ENCODE data around the gene GASK1B. TPM values are rescaled to one million over a fixed set of nuclear protein-coding genes. Genes with fewer than 3 reads are reported as not detected.

Gene GASK1B
- total RNA-seq, 5 donors from 2014 or later (not counting 1 experiment from before 2014, with no cell fraction given): 0.30 to 0.57 (median 0.41) TPM; not detected in 2

- ATAC-seq (replicated peaks in 1 of 4) (no peak), DNase-seq (no peak)
- no peaks in the 10 kb centered on the region for H3K4me1 ChIP-seq (ENCODE audit: control insufficient read depth in 1 of 2, extremely low read depth in 1 of 2, insufficient read depth in 2 of 2, low read length in 2 of 2)
- H3K27ac ChIP-seq (ENCODE audit: low read length): no peak overlapping the region
- no peaks in the 10 kb centered on the region for H3K36me3 Mint-ChIP-seq
- H3K27me3 Mint-ChIP-seq: peaks cover 9 to 17% of the 10 kb centered on the region in 2 donors
- ChIA-PET CTCF (no interaction called here), POLR2A (no interaction called here)
- no peaks in the 10 kb centered on the region for H3K9me3 Mint-ChIP-seq
- H3K4me3 Mint-ChIP-seq: no peak overlapping the region
- H3K27me3 ChIP-seq (replicated peaks in 1 of 2; ENCODE audit: control insufficient read depth in 2 of 2, extremely low read depth in 1 of 2, insufficient read depth in 2 of 2, low read length in 1 of 2): peaks cover 0 to 6% of the 10 kb centered on the region in 2 experiments
- no peak overlapping the region for H3K4me3 ChIP-seq (ENCODE audit: control insufficient read depth in 1 of 2, extremely low read depth in 1 of 2, low read length in 1 of 2)
- no peaks in the 10 kb centered on the region for H3K9me3 ChIP-seq
- H3K27ac Mint-ChIP-seq: no peak overlapping the region
- no CpG with 5 or more reads among the region's 2 CpGs for WGBS (ENCODE audit: insufficient coverage)
- H3K4me1 Mint-ChIP-seq: peaks cover 0 to 6% (median 2%) of the 10 kb centered on the region in 3 donors
- H3K36me3 ChIP-seq (ENCODE audit: control insufficient read depth in 2 of 2, extremely low read depth in 1 of 2, insufficient read depth in 1 of 2, low read length in 1 of 2): no peaks in the 10 kb centered on the region
Measured at GRCh38 chr4:158176108-158176507, 3.3 kb upstream of the GASK1B start.

- DNase-seq (peak in 2 of 35 experiments; percentile 1 to 6), ATAC-seq (replicated peaks in 1 of 4) (no peak)
- Mint-ChIP-seq H3K4me3 (no peak overlapping the region), H3K27me3 (peaks cover 22 to 23% of the 10 kb centered on the region in 2 donors), H3K4me1 (peaks cover 1 to 6% (median 2%) of the 10 kb centered on the region in 3 donors), H3K27ac (no peak overlapping the region), H3K36me3 (no peaks in the 10 kb centered on the region), H3K9me3 (no peaks in the 10 kb centered on the region)
- H3K4me3 ChIP-seq (ENCODE audit: control insufficient read depth in 1 of 2, extremely low read depth in 1 of 2, low read length in 1 of 2): no peak overlapping the region
- peaks cover 0 to 16% of the 10 kb centered on the region in 2 experiments for H3K27me3 ChIP-seq (replicated peaks in 1 of 2; ENCODE audit: control insufficient read depth in 2 of 2, extremely low read depth in 1 of 2, insufficient read depth in 2 of 2, low read length in 1 of 2)
- H3K9me3 ChIP-seq: no peaks in the 10 kb centered on the region
- H3K27ac ChIP-seq (ENCODE audit: low read length): no peak overlapping the region
- no peaks in the 10 kb centered on the region for H3K36me3 ChIP-seq (ENCODE audit: control insufficient read depth in 2 of 2, extremely low read depth in 1 of 2, insufficient read depth in 1 of 2, low read length in 1 of 2)
- POLR2A ChIA-PET: no interaction called here
- CTCF ChIA-PET: no interaction called here
- H3K4me1 ChIP-seq (ENCODE audit: control insufficient read depth in 1 of 2, extremely low read depth in 1 of 2, insufficient read depth in 2 of 2, low read length in 2 of 2): no peaks in the 10 kb centered on the region
- WGBS (ENCODE audit: insufficient coverage): 11% methylated on average over 36 of the region's 42 CpGs
Measured at GRCh38 chr4:158170691-158171561, 1.9 kb downstream of the GASK1B start.

GRCh38 chr4:158169931-158170690, 2.7 kb downstream of the GASK1B start:
- ChIA-PET POLR2A (no interaction called here), CTCF (no interaction called here)
- Histone ChIP-seq H3K9me3 (no peaks in the 10 kb centered on the region), H3K27me3 (replicated peaks in 1 of 2; ENCODE audit: control insufficient read depth in 2 of 2, extremely low read depth in 1 of 2, insufficient read depth in 2 of 2, low read length in 1 of 2) (peaks cover 0 to 16% of the 10 kb centered on the region in 2 experiments), H3K4me1 (ENCODE audit: control insufficient read depth in 1 of 2, extremely low read depth in 1 of 2, insufficient read depth in 2 of 2, low read length in 2 of 2) (no peaks in the 10 kb centered on the region), H3K36me3 (ENCODE audit: control insufficient read depth in 2 of 2, extremely low read depth in 1 of 2, insufficient read depth in 1 of 2, low read length in 1 of 2) (no peaks in the 10 kb centered on the region), H3K4me3 (ENCODE audit: control insufficient read depth in 1 of 2, extremely low read depth in 1 of 2, low read length in 1 of 2) (no peak overlapping the region), H3K27ac (ENCODE audit: low read length) (no peak overlapping the region)
- DNase-seq (no peak), ATAC-seq (replicated peaks in 1 of 4) (no peak)
- Mint-ChIP-seq H3K27ac (no peak overlapping the region), H3K9me3 (no peaks in the 10 kb centered on the region), H3K4me3 (no peak overlapping the region), H3K4me1 (peaks cover 1 to 6% (median 2%) of the 10 kb centered on the region in 3 donors), H3K27me3 (peaks cover 20 to 23% of the 10 kb centered on the region in 2 donors), H3K36me3 (no peaks in the 10 kb centered on the region)
- WGBS (ENCODE audit: insufficient coverage): 22% methylated on average over 11 of the region's 18 CpGs

GRCh38 chr4:158169506-158169905, 3.3 kb downstream of the GASK1B start:
- 13% methylated on average over 2 of the region's 3 CpGs for WGBS (ENCODE audit: insufficient coverage)
- Histone ChIP-seq H3K36me3 (ENCODE audit: control insufficient read depth in 2 of 2, extremely low read depth in 1 of 2, insufficient read depth in 1 of 2, low read length in 1 of 2) (no peaks in the 10 kb centered on the region), H3K27ac (ENCODE audit: low read length) (no peak overlapping the region), H3K27me3 (replicated peaks in 1 of 2; ENCODE audit: control insufficient read depth in 2 of 2, extremely low read depth in 1 of 2, insufficient read depth in 2 of 2, low read length in 1 of 2) (peaks cover 0 to 14% of the 10 kb centered on the region in 2 experiments), H3K4me1 (ENCODE audit: control insufficient read depth in 1 of 2, extremely low read depth in 1 of 2, insufficient read depth in 2 of 2, low read length in 2 of 2) (no peaks in the 10 kb centered on the region), H3K9me3 (no peaks in the 10 kb centered on the region), H3K4me3 (ENCODE audit: control insufficient read depth in 1 of 2, extremely low read depth in 1 of 2, low read length in 1 of 2) (no peak overlapping the region)
- ChIA-PET POLR2A (no interaction called here), CTCF (no interaction called here)
- H3K4me1 Mint-ChIP-seq: peaks cover 1 to 6% (median 2%) of the 10 kb centered on the region in 3 donors
- peaks cover 20 to 23% of the 10 kb centered on the region in 2 donors for H3K27me3 Mint-ChIP-seq
- no peaks in the 10 kb centered on the region for H3K36me3 Mint-ChIP-seq
- ATAC-seq (replicated peaks in 1 of 4): no peak
- no peaks in the 10 kb centered on the region for H3K9me3 Mint-ChIP-seq
- H3K27ac Mint-ChIP-seq: no peak overlapping the region
- DNase-seq: no peak
- H3K4me3 Mint-ChIP-seq: no peak overlapping the region

GRCh38 chr4:158168606-158169005, 4.2 kb downstream of the GASK1B start:
- POLR2A ChIA-PET: no interaction called here
- no peak for ATAC-seq (replicated peaks in 1 of 4)

GRCh38 chr4:158166701-158167100, 6.1 kb downstream of the GASK1B start:
- CTCF ChIA-PET: interaction anchor here in 1 of 2 donors (0.5 kb wide), 1 partner anchor 297 kb away, joined by 3 read pairs; no protein-coding TSS in a partner anchor
- no CpG with 5 or more reads among the region's 2 CpGs for WGBS (ENCODE audit: insufficient coverage)
- H3K27ac Mint-ChIP-seq: no peak overlapping the region
- Histone ChIP-seq H3K4me3 (ENCODE audit: control insufficient read depth in 1 of 2, extremely low read depth in 1 of 2, low read length in 1 of 2) (no peak overlapping the region), H3K27ac (ENCODE audit: low read length) (no peak overlapping the region), H3K9me3 (no peaks in the 10 kb centered on the region), H3K4me1 (ENCODE audit: control insufficient read depth in 1 of 2, extremely low read depth in 1 of 2, insufficient read depth in 2 of 2, low read length in 2 of 2) (no peaks in the 10 kb centered on the region), H3K27me3 (replicated peaks in 1 of 2; ENCODE audit: control insufficient read depth in 2 of 2, extremely low read depth in 1 of 2, insufficient read depth in 2 of 2, low read length in 1 of 2) (peaks cover 0 to 14% of the 10 kb centered on the region in 2 experiments), H3K36me3 (ENCODE audit: control insufficient read depth in 2 of 2, extremely low read depth in 1 of 2, insufficient read depth in 1 of 2, low read length in 1 of 2) (no peaks in the 10 kb centered on the region)
- H3K4me3 Mint-ChIP-seq: no peak overlapping the region
- DNase-seq (no peak), ATAC-seq (replicated peaks in 1 of 4) (no peak)
- H3K27me3 Mint-ChIP-seq: peaks cover 19 to 21% of the 10 kb centered on the region in 2 donors
- peaks cover 0 to 1% (median 0%) of the 10 kb centered on the region in 3 donors for H3K4me1 Mint-ChIP-seq
- POLR2A ChIA-PET: no interaction called here
- no peaks in the 10 kb centered on the region for H3K9me3 Mint-ChIP-seq
- H3K36me3 Mint-ChIP-seq: no peaks in the 10 kb centered on the region

More at GRCh38 chr4:158168606-158169005, 4.2 kb downstream of the GASK1B start:
- Histone ChIP-seq H3K4me3 (ENCODE audit: control insufficient read depth in 1 of 2, extremely low read depth in 1 of 2, low read length in 1 of 2) (no peak overlapping the region), H3K27ac (ENCODE audit: low read length) (no peak overlapping the region), H3K27me3 (replicated peaks in 1 of 2; ENCODE audit: control insufficient read depth in 2 of 2, extremely low read depth in 1 of 2, insufficient read depth in 2 of 2, low read length in 1 of 2) (peaks cover 0 to 14% of the 10 kb centered on the region in 2 experiments), H3K4me1 (ENCODE audit: control insufficient read depth in 1 of 2, extremely low read depth in 1 of 2, insufficient read depth in 2 of 2, low read length in 2 of 2) (no peaks in the 10 kb centered on the region), H3K9me3 (no peaks in the 10 kb centered on the region), H3K36me3 (ENCODE audit: control insufficient read depth in 2 of 2, extremely low read depth in 1 of 2, insufficient read depth in 1 of 2, low read length in 1 of 2) (no peaks in the 10 kb centered on the region)
- Mint-ChIP-seq H3K27me3 (peaks cover 23 to 24% of the 10 kb centered on the region in 2 donors), H3K4me3 (no peak overlapping the region), H3K4me1 (peaks cover 1 to 6% (median 2%) of the 10 kb centered on the region in 3 donors), H3K9me3 (no peaks in the 10 kb centered on the region), H3K36me3 (no peaks in the 10 kb centered on the region), H3K27ac (no peak overlapping the region)
- DNase-seq: no peak
- WGBS (ENCODE audit: insufficient coverage): no CpG with 5 or more reads among the region's 5 CpGs
- CTCF ChIA-PET: no interaction called here
